Erythroblast (primary cell): ENCODE data around the gene KLRC4.
"Not testable (repeated sequence)": the region's sequence is repeated elsewhere in the genome, so short reads cannot be mapped to it uniquely, and the experiment has no call there.

ENCODE experiments used
- DNase-seq, 2 experiments: peaks; one replicate each; lab custom pipeline; 2025; lab: John Stamatoyannopoulos, UW
- GATA1 ChIP-seq: IDR thresholded peaks from 2 replicates; pipeline ENCODE4 v1.6.1; 2011; ENCODE audit warnings: low read depth, mild to moderate bottlenecking, control low read depth, low read length, moderate library complexity
- POLR2A ChIP-seq: IDR thresholded peaks from 2 replicates; pipeline ENCODE4 v1.6.1; 2011; ENCODE audit warnings: mild to moderate bottlenecking, low read length

Gene KLRC4, protein sequence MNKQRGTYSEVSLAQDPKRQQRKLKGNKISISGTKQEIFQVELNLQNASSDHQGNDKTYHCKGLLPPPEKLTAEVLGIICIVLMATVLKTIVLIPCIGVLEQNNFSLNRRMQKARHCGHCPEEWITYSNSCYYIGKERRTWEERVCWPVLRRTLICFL

DNA sequence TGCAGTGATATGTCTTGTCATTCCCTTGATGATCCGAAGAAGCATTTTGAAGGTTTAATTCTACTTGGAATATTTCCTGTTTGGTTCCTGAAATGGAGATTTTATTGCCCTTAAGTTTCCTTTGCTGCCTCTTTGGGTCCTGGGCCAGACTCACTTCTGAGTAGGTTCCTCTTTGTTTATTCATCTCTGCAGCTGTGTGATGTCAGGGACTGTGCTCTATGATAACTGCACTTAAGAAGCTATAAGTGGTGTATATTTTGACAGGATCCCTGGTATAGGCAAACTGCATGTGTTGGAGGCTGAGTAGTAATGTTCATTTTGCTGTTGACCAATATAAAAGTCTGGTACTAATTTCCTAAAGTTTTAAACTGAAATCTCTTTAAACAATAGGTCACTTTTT lies at the start of gene KLRC4:
KLRC4 (minus strand) TSS at position 366 of the 400 bp plus-strand sequence; CDS start at position 184, 182 bp downstream.
- DNase-seq, result no peak

DNA sequence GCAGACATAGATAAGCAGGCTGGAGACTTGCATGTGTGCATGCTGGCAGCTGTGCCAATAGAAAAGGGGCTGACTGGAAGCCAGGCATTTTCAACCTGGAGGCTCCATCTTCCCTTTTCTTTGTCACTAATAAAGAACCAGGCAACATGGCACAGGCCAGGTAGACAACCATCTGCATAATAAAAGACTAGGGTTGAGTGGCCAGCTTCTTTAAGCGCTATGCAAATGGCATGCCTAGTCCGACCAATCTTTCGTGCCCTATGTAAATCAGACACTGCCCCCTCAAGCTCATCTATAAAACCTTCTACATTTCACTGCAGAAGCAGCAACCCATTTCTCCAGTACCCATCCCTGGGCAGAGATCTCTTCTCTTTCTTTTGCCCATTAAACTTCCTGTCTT lies 48.2 kb upstream of the KLRC4 start:
- DNase-seq, result no peak
- TF ChIP-seq GATA1 (no peak), POLR2A (no peak)

More for the DNA sequence above, at the start of gene KLRC4:
- TF ChIP-seq GATA1, result no peak
- TF ChIP-seq POLR2A, result no peak

DNA sequence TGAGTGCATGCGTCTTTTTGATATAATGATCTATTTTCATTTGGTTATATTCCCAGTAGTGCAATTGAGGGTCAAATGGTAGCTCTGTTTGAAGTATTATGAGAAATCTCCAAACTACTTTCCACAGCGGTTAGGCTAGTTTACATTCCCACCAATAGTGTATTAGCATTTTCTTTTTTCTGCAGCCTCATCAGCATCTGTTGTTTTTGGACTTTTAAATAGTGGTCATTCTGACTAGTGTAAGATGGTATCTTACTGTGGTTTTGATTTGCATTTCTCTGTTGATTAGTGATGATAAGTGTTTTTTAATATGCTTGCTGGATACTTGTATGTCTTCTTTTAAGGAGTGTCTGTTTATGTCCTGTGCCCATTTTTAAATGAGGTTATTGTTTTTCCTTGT lies 47.3 kb upstream of the KLRC4 start:
- TF ChIP-seq GATA1 (no peak), POLR2A (no peak)
- DNase-seq, result no peak

DNA sequence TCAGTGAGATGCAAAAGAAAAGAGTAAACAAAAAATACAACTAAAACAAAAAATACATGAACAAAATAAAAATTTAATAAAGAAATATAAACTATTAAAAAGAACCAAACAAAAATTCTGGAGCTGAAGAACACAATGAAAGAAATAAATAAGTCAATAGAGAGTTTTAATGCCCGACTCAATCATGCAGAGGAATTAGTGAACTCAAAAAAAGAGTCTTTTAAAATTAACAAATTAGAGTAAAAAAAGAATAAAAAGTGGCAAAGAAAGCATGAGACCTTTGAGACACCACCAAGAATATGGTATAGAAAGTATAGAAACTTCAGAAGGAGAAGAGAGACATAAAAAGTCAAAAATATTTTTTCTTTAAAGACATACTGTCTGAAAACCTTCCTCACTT lies 46.2 kb upstream of the KLRC4 start:
- no peak for DNase-seq
- TF ChIP-seq POLR2A (no peak), GATA1 (no peak)

DNA sequence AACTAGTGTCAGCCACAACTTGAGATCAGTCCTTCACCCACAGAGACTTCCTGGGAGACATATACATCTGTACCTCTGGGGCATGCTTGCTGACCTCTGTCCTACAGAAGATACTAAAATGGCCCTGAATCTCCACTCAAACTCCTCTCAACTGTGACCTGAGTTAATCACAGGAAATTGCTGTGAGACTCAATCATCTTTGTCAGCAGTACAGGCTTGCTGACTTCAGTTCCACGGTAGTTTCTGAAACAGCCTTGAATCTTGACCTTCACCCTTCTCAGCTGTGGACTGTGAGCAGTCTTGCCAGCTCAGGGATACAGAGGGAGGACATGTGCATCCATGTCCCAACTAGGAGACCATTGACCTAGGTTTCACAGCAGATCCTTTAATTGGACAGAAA lies 45.0 kb upstream of the KLRC4 start:
- TF ChIP-seq GATA1 (no peak), POLR2A (no peak)
- DNase-seq, result no peak

DNA sequence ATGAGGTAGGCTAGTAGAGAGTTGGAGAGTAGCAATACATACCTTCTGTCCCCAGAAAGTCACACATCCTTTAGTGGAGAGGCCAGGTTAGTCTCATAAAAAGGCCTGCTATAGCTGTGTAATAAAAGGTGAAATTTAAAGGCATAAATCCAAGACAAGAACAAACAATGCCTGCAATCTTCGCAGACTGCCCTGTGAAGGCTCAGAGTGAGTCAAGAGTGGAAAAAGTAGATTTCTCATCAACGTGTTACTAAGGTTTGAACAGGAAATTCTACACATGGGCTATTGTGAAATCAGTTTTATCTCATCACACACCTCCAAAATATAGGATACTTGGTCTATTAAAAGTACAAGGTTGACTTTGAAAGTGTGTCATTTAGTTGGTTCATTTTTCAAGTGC lies 43.6 kb upstream of the KLRC4 start, which contains the start of gene KLRC1:
KLRC1 (minus strand) TSS at position 222 of the 400 bp plus-strand sequence. CDS start 2,221 bp downstream, outside the sequence.
- no peak for DNase-seq
- no peak for TF ChIP-seq GATA1
- TF ChIP-seq POLR2A, result no peak

DNA sequence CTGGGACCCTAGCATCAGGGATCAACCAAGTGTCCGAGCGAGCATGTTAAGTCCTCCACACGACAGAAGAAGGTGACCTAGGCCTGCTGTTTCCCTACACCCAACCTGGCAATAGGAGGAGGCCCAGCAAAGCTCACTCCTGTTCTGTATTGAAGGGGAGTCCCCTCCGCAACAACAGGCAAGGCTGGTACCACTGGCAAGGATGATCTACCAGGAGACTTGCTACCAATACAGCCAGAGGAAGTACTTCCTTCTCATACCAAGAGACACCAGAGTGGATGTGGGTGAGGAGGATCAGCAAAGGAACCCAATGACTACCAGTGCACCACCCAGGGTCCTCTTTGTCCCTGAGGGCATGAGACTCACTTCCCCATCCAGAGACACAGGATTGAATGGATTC lies 38.7 kb upstream of the KLRC4 start:
- no peak for TF ChIP-seq POLR2A
- TF ChIP-seq GATA1, result no peak
- DNase-seq, result no peak

DNA sequence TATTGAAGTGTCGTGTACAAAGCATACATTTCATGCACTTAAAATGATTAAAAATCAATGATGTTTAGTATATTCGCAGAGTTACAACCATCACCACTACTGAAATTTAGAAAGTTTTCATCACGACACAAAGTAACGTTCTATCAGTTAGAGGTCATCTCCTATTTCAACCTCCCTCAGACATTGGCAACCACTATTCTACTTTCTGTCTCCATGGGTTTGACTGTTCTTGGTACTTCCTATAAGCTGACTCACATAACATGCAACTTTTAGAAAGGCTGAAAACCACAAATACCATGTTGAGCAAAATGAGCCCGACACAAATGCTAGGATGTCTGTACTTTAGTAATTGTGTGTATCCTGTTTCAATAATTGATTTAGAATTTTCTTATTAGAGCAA lies 36.5 kb upstream of the KLRC4 start:
- not testable (repeated sequence) for DNase-seq

DNA sequence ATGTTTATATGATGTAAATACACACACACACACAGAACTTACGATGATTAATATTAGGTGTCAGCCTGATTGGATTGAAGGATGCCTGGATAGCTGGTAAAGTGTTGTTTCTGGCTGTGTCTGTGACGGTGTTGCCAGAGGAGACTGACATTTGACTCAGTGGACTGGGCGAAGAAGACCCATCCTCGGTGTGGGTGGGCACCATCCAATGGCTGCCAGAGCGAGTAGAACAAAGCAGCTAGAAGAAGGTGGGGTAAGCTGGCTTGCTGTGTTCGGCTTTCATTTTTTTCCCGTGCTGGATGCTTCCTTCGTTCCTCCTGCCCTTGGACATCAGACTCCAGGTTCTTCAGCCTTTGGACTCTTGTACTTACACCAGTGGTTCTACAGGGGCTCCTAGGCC lies 31.6 kb upstream of the KLRC4 start:
- DNase-seq, result not testable (repeated sequence)

DNA sequence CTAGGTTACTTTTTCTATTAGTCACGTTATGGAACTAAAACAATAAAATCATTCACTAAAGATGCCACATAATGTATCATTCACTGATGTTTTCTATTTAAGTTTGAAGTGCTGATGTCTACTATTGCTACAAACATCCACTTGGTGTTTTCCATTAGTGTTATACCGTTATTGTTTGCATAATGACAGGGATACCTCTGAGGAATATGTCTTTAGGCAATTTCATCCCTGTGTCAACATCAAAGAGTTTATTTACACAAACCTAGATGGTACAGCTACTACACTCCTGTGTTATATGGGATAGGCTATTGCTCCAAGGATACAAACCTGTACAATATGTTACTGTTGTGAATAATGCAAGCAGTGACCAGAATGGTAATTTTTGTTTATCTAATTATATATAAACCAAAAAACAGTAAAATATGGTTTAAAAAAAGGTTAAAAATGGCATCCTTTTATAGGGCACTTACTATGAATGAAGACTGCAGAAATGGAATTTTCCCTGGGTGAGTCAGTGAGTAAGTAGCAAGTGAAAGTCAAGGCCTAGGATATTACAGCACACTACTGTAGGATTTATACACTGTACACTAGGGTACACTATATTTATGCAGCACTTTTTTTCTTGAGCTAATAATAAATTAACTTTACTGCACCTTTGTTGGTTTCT lies 30.2 kb upstream of the KLRC4 start:
- not testable (repeated sequence) for DNase-seq

DNA sequence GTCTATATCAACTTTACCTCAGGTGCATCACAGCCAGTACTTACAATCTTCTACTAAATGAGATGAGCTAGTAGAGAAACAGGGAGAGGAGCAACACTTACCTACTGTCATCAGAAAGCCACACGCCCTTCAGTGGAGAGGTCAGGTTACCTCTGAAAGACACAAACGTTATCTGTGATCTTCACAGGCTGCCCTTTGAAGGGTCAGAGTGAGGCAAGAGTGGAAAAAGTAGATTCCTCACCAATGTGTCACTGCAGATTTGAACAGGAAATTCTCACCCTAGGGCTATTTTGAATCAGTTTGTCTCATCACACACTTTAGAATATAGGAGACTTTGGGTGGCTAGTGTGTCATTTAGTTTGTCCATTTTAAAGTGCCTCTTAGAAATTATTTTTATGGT lies 28.0 kb upstream of the KLRC4 start:
- not testable (repeated sequence) for DNase-seq

DNA sequence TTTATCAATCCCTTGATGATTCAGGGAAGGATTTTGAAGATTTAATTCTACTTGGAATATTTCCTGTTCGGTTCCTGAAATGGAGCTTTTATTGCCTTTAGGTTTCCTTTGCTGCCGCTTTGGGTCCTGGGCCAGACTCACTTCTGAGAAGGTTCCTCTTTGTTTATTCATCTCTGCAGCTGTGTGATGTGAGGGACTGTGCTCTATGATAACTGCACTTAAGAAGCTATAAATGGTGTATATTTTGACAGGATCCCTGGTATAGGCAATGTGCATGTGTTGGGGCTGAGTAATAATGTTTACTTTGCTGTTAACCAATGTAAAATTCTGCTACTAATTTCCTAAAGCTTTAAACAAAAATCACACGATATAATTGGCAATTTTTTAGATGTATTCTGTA lies 26.3 kb upstream of the KLRC4 start, which contains the start of gene KLRC2:
KLRC2 (minus strand) TSS at position 195 of the 400 bp plus-strand sequence; CDS start at position 171, 24 bp downstream.
- not testable (repeated sequence) for DNase-seq

DNA sequence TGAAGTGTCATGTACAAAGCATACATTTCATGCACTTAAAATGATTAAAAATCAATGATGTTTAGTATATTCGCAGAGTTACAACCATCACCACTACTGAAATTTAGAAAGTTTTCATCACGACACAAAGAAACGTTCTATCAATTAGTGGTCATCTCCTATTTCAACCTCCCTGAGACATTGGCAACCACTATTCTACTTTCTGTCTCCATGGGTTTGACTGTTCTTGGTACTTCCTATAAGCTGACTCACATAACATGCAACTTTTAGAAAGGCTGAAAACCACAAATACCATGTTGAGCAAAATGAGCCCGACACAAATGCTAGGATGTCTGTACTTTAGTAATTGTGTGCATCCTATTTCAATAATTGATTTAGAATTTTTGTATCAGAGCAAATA lies 21.1 kb upstream of the KLRC4 start:
- DNase-seq, result not testable (repeated sequence)

DNA sequence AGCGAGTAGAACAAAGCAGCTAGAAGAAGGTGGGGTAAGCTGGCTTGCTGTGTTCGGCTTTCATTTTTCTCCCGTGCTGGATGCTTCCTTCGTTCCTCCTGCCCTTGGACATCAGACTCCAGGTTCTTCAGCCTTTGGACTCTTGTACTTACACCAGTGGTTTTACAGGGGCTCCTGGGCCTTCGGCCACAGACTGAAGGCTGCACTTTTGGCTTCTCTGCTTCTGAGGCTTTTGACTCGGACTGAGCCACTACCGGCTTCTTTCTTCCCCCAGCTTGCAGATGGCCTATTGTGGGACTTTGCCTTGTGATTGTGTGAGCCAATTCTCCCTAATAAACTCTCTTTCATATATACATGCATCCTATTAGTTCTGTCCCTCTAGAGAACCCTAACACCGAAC lies 16.4 kb upstream of the KLRC4 start:
- not testable (repeated sequence) for DNase-seq

DNA sequence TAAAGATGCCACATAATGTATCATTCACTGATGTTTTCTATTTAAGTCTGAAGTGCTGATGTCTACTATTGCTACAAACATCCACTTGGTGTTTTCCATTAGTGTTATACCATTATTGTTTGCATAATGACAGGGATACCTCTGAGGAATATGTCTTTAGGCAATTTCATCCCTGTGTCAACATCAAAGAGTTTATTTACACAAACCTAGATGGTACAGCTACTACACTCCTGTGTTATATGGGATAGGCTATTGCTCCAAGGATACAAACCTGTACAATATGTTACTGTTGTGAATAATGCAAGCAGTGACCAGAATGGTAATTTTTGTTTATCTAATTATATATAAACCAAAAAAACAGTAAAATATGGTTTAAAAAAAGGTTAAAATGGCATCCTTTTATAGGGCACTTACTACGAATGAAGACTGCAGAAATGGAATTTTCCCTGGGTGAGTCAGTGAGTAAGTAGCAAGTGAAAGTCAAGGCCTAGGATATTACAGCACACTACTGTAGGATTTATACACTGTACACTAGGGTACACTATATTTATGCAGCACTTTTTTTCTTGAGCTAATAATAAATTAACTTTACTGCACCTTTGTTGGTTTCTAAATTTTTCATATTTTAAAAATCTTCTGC lies 14.8 kb upstream of the KLRC4 start:
- DNase-seq, result not testable (repeated sequence)

DNA sequence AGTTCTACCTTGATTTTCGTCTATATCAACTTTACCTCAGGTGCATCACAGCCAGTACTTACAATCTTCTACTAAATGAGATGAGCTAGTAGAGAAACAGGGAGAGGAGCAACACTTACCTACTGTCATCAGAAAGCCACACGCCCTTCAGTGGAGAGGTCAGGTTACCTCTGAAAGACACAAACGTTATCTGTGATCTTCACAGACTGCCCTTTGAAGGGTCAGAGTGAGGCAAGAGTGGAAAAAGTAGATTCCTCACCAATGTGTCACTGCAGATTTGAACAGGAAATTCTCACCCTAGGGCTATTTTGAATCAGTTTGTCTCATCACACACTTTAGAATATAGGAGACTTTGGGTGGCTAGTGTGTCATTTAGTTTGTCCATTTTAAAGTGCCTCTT lies 12.6 kb upstream of the KLRC4 start:
- DNase-seq, result not testable (repeated sequence)

DNA sequence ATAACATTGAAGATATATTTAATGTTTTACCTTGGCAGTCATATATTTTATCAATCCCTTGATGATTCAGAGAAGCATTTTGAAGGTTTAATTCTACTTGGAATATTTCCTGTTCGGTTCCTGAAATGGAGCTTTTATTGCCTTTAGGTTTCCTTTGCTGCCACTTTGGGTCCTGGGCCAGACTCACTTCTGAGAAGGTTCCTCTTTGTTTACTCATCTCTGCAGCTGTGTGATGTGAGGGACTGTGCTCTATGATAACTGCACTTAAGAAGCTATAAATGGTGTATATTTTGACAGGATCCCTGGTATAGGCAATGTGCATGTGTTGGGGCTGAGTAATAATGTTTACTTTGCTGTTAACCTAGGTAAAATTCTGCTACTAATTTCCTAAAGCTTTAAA lies 10.8 kb upstream of the KLRC4 start, which contains the start of gene KLRC3:
KLRC3 (minus strand) TSS at position 262 of the 400 bp plus-strand sequence; CDS start at position 217, 45 bp downstream.
- DNase-seq, result not testable (repeated sequence)
